Vagina (tissue), 2 donors: ENCODE data around the gene SIAE. TPM values are rescaled to one million over a fixed set of nuclear protein-coding genes. Genes with fewer than 3 reads are reported as not detected.

Experiments
- DNase-seq, 2 donors: peaks; one replicate each; pipeline ENCODE4 v3.0.0-alpha.2; 2017; ENCODE audit errors: extremely low spot score in 2 of 2
- H3K27ac ChIP-seq: fragments of 200-600 bp; sonication (generic); one replicate; pipeline ENCODE4 v1.5.1; 2019
- H3K27me3 ChIP-seq: fragments of 200-600 bp; sonication (generic); one replicate; pipeline ENCODE4 v1.5.1; 2019
- H3K36me3 ChIP-seq, 2 donors: fragments of 200-600 bp; sonication (generic); one replicate each; pipeline ENCODE4 v1.5.1; 2017 to 2019
- H3K4me1 ChIP-seq: fragments of 200-600 bp; sonication (generic); one replicate; pipeline ENCODE4 v1.5.1; 2019
- H3K4me3 ChIP-seq, 2 donors: fragments of 200-600 bp; sonication (generic); 1 replicate in 1 of 2; 2 replicates in 1 of 2; pipeline ENCODE4 v1.5.1; 2016 to 2019
- H3K9me3 ChIP-seq: fragments of 200-600 bp; sonication (generic); one replicate; pipeline ENCODE4 v1.5.1; 2019
- POLR2A ChIP-seq, 2 donors: fragments of 450-650 bp; IDR thresholded peaks; one replicate each; pipeline ENCODE4 v1.6.1; 2017; ENCODE audit warnings: antibody characterized with exemption in 2 of 2, mild to moderate bottlenecking in 2 of 2, moderate library complexity in 2 of 2
- POLR2AphosphoS5 ChIP-seq, 2 donors: sonication (generic); formaldehyde crosslinking; IDR thresholded peaks; one replicate each; pipeline ENCODE4 v1.9.0; 2017; ENCODE audit warnings: antibody characterized with exemption in 2 of 2, mild to moderate bottlenecking in 2 of 2, low read depth in 1 of 2; ENCODE audit not compliant: insufficient read depth in 1 of 2
- intact Hi-C: fragments of 100-400 bp; cut with DNase I; formaldehyde crosslinking; loops from one replicate; pipeline ENCODE4 v1.15.1; 2023
- total RNA-seq: library from RNA; depleted of rRNA; stranded (reverse); fragments of >200 nt; gene quantifications from one replicate; pipeline ENCODE4 v1.2.3, GENCODE V29; 2016
- TF ChIP-seq, protein P1 (sequence below), 3 experiments: fragments of 450-650 bp in 2 of 3; fragments of 200-600 bp in 1 of 3; sonication (generic) in 1 of 3; IDR thresholded peaks; one replicate each; pipeline ENCODE4 v1.5.1; 2017 to 2019; ENCODE audit warnings: antibody characterized with exemption in 3 of 3, mild to moderate bottlenecking in 2 of 3, moderate library complexity in 2 of 3

Gene SIAE
- total RNA-seq, 1 donor from 2014 or later, result 10.6 TPM

DNA sequence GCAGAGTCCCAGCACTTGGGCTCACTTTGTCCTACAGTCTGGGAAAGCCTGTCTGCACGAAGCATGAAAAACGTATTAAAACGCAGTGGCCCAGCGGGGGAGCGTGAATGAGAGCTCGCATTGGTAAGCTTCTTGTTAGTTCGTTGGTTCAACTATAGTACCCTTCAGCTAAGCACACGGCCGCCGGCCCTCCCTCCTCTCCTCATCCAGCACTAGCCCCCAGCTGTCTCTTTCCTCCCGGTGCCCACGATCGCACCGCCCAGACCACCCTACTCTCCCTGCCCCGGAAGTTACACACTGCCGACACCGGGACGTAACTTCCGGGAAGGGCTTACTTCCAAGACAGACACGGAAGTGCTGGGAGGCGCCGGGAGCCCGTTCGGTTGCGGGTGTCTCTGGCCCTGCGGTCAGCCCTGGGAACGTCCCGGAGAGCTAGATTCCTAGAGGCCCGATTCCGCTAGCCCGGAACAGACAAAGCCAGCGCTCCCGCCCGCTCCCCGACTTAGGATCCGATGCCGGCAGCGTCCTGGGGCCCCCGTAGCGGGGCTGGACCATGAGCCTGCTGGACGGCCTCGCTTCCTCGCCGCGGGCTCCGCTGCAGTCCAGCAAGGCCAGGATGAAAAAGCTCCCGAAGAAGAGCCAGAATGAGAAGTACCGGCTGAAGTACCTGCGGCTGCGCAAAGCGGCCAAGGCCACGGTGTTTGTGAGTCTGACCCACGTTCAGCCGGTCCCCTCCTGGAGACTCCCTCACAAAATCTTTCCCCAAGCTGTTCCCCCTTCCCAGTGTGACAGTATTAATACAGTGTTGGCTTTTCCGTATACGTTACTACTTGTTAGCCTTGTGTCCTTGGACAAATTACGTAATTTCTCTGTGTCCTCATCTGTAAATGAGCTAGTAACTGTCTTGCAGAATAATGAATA is 50.7 kb downstream of the SIAE start, which contains the start of gene TBRG1:
Gene TBRG1, plus strand, starts transcription at position 334 of the 921 bp plus-strand sequence. Its CDS starts 220 bp downstream, at position 554.
- peak within 1 kb of the TSS; percentile 84 for H3K27ac ChIP-seq
- no peaks in the 10 kb centered on the region for H3K9me3 ChIP-seq
- H3K4me3 ChIP-seq, result peak within 1 kb of the TSS; percentile 94 to 98
- intact Hi-C loops, result no loop called here
- peaks cover 0 to 27% of the 10 kb centered on the region in 2 donors for H3K36me3 ChIP-seq
- peak in 1 of 2 donors; percentile 90 for DNase-seq
- TF ChIP-seq POLR2AphosphoS5 (IDR thresholded peaks at IDR 0.05; ENCODE audit: insufficient read depth in 1 of 2, low read depth in 1 of 2), result peak; percentile 85 to 95
- TF ChIP-seq POLR2A (IDR thresholded peaks at IDR 0.05), result peak in 1 of 2 donors; percentile 75
- TF ChIP-seq, protein P1, sequence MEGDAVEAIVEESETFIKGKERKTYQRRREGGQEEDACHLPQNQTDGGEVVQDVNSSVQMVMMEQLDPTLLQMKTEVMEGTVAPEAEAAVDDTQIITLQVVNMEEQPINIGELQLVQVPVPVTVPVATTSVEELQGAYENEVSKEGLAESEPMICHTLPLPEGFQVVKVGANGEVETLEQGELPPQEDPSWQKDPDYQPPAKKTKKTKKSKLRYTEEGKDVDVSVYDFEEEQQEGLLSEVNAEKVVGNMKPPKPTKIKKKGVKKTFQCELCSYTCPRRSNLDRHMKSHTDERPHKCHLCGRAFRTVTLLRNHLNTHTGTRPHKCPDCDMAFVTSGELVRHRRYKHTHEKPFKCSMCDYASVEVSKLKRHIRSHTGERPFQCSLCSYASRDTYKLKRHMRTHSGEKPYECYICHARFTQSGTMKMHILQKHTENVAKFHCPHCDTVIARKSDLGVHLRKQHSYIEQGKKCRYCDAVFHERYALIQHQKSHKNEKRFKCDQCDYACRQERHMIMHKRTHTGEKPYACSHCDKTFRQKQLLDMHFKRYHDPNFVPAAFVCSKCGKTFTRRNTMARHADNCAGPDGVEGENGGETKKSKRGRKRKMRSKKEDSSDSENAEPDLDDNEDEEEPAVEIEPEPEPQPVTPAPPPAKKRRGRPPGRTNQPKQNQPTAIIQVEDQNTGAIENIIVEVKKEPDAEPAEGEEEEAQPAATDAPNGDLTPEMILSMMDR (IDR thresholded peaks at IDR 0.05), result peak in 1 of 3 experiments; percentile 4
- peaks cover 30% of the 10 kb centered on the region for H3K4me1 ChIP-seq
- no peaks in the 10 kb centered on the region for H3K27me3 ChIP-seq

DNA sequence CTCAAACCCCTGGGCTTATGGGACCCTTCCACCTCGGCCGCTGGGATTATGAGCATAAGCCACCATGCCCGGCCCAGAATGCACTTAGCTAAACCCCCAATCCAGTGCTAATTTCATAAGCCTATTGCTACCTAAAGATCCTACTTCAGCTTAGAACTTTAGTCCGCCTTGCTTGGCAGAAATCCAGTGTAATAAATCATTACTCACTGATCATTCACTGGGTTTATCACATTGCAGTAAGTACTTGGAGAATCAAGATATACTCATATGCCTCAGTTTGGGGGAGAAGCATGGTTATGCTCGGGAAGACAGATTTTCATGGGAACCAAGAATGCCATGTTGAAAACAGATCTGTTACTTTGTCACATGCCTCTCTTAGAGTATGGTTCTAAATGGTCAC is 54.7 kb downstream of the SIAE start:
- H3K27me3 ChIP-seq, result no peaks in the 10 kb centered on the region
- no peak for DNase-seq
- peaks cover 15% of the 10 kb centered on the region for H3K4me1 ChIP-seq
- TF ChIP-seq, protein P1 (IDR thresholded peaks at IDR 0.05), result no peak
- TF ChIP-seq POLR2A (IDR thresholded peaks at IDR 0.05) (no peak), POLR2AphosphoS5 (IDR thresholded peaks at IDR 0.05; ENCODE audit: insufficient read depth in 1 of 2, low read depth in 1 of 2) (no peak)
- no peaks in the 10 kb centered on the region for H3K36me3 ChIP-seq
- no peak overlapping the region for H3K27ac ChIP-seq
- intact Hi-C loops, result no loop called here
- no peaks in the 10 kb centered on the region for H3K9me3 ChIP-seq
- no peak overlapping the region for H3K4me3 ChIP-seq

GRCh38 chr11:124612567-124613246 is 60.8 kb downstream of the SIAE start:
- H3K4me1 ChIP-seq, result no peaks in the 10 kb centered on the region
- H3K36me3 ChIP-seq, result no peaks in the 10 kb centered on the region
- intact Hi-C loops, result no loop called here
- no peak for DNase-seq
- H3K27ac ChIP-seq, result no peak overlapping the region
- TF ChIP-seq POLR2A (IDR thresholded peaks at IDR 0.05) (no peak), POLR2AphosphoS5 (IDR thresholded peaks at IDR 0.05; ENCODE audit: insufficient read depth in 1 of 2, low read depth in 1 of 2) (no peak)
- TF ChIP-seq, protein P1 (IDR thresholded peaks at IDR 0.05), result no peak
- H3K9me3 ChIP-seq, result no peaks in the 10 kb centered on the region
- no peaks in the 10 kb centered on the region for H3K27me3 ChIP-seq
- H3K4me3 ChIP-seq, result no peak overlapping the region

DNA sequence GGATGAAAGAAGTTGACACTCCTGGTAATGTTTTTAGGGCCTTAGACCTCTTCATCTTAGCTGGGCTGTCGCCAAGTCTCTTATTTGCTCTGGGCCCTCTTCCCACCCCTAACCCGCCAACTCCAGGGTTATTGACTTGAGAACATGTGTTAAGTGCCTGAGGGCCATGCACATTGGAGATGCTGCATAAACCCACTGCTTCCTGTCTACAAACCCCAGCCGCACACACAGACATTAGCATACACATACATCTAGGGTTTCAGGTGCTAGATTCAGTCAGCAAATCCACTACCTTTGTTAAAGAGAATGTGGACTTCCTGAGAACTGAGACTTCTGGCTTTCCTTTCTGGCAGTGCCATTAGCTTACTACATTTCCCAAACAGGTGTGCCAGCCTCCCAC is 61.5 kb downstream of the SIAE start:
- TF ChIP-seq, protein P1 (IDR thresholded peaks at IDR 0.05), result no peak
- TF ChIP-seq POLR2A (IDR thresholded peaks at IDR 0.05) (no peak), POLR2AphosphoS5 (IDR thresholded peaks at IDR 0.05; ENCODE audit: insufficient read depth in 1 of 2, low read depth in 1 of 2) (no peak)
- intact Hi-C loops, result no loop called here
- no peak overlapping the region for H3K4me3 ChIP-seq

More for the DNA sequence above, 61.5 kb downstream of the SIAE start:
- DNase-seq, result no peak
- Histone ChIP-seq H3K27ac (no peak overlapping the region), H3K4me1 (no peaks in the 10 kb centered on the region), H3K27me3 (no peaks in the 10 kb centered on the region), H3K9me3 (no peaks in the 10 kb centered on the region), H3K36me3 (no peaks in the 10 kb centered on the region)
